Measurements from ENCODE around the gene PPP4C.

The PPP4C gene

DNA sequence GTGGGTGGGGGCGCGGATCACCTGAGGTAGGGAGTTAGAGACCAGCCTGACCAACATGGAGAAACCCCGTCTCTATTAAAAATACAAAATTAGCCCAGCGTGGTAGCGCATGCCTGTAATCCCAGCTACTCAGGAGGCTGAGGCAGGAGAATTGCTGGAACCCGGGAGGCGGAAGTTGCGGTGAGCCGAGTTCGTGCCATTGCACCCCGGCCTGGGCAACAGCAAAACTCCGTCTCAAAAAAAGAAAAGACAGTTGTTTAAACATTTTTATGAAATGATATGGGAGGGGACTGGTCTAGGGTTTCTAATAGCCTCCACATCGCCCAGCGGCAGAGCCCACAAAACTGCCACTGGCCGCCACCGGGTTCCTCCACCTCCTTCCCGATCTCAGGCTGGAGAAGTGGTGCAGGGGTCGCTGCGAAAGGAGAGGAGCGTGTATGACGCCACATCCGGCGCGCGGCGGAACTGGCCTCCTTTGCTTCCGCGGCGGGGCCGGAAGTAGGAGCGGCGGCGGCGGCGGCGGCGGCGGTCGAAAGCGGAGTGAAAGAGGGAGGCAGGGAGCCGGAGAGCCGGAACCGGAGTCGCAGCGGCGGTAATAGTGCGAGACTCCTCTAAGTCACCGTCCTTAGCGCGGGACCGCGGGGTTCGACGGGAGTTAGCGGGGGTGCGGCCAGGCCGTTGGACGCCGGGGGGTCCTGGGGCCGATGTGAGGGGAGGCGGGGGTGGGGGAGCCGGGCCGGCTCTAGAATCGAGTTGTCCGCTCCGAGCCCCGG is at the start of gene PPP4C:
PPP4C (plus strand) TSS at position 492 of the 773 bp plus-strand sequence. CDS start 384 bp downstream, outside the sequence.
- TF ChIP-seq, protein P1, sequence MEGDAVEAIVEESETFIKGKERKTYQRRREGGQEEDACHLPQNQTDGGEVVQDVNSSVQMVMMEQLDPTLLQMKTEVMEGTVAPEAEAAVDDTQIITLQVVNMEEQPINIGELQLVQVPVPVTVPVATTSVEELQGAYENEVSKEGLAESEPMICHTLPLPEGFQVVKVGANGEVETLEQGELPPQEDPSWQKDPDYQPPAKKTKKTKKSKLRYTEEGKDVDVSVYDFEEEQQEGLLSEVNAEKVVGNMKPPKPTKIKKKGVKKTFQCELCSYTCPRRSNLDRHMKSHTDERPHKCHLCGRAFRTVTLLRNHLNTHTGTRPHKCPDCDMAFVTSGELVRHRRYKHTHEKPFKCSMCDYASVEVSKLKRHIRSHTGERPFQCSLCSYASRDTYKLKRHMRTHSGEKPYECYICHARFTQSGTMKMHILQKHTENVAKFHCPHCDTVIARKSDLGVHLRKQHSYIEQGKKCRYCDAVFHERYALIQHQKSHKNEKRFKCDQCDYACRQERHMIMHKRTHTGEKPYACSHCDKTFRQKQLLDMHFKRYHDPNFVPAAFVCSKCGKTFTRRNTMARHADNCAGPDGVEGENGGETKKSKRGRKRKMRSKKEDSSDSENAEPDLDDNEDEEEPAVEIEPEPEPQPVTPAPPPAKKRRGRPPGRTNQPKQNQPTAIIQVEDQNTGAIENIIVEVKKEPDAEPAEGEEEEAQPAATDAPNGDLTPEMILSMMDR (IDR thresholded peaks at IDR 0.05; ENCODE audit: low read depth, low read length, missing control alignments) = no peak
- Histone ChIP-seq H3K27me3 (replicated peaks) (no peaks in the 10 kb centered on the region), H3K4me3 (ENCODE audit: low read depth, low read length) (peak within 1 kb of the TSS; percentile 96), H3K36me3 (replicated peaks) (peaks cover 57% of the 10 kb centered on the region), H3K27ac (peak within 1 kb of the TSS; percentile 84)
- in situ Hi-C loops (cut with HindIII; ENCODE audit: low pct_ligation_motif_present, low sequenced_read_pairs) = no loop called here
- DNase-seq = peak; percentile 81

- H3K27ac ChIP-seq = no peak overlapping the region
- DNase-seq = no peak
- TF ChIP-seq, protein P1 (IDR thresholded peaks at IDR 0.05; ENCODE audit: low read depth, low read length, missing control alignments) = no peak
- in situ Hi-C loops (cut with HindIII; ENCODE audit: low pct_ligation_motif_present, low sequenced_read_pairs) = no loop called here
- no peak overlapping the region for H3K4me3 ChIP-seq (ENCODE audit: low read depth, low read length)
- H3K27me3 ChIP-seq (replicated peaks) = peaks cover 40% of the 10 kb centered on the region
- H3K36me3 ChIP-seq (replicated peaks) = no peaks in the 10 kb centered on the region
Observed at GRCh38 chr16:30026449-30026848, 49.3 kb upstream of the PPP4C start.

- TF ChIP-seq, protein P1 (IDR thresholded peaks at IDR 0.05; ENCODE audit: low read depth, low read length, missing control alignments) = no peak
- H3K27me3 ChIP-seq (replicated peaks) = peaks cover 42% of the 10 kb centered on the region
- in situ Hi-C loops (cut with HindIII; ENCODE audit: low pct_ligation_motif_present, low sequenced_read_pairs) = no loop called here
Observed at GRCh38 chr16:30027588-30028437, 48.0 kb upstream of the PPP4C start.

DNA sequence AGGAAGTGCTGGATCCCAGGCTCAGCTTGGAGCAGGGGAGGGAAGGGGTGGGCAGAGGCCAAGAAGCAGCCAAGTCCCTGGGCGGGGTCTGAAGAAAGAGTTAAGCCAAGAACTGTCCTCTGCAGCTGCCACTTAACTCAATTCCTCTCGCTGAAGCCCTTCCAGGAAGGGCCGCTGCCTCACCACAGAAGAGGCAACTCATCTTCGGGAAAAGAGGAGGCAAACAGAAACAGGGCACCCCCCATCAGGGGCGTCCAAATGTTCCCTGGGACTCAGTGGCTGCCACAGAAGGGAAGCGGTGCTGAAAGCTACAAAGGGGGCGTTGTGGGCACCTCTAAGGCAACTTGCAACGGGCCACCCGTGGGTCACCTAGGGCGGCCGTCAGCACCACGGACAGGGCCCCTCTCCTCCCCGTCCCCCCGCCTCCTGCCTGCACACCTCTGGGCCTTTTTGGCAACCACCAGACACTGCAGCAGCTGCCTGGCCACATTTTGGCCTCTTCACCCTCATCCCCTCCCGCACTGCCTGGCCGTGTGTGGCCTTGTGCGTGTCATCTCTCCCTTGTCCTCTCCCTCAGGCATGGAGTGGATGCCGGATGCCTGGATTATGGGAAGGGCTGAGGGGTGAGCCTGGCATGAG is 47.2 kb upstream of the PPP4C start:
- DNase-seq = no peak
- no peak overlapping the region for H3K4me3 ChIP-seq (ENCODE audit: low read depth, low read length)
- H3K27me3 ChIP-seq (replicated peaks) = peaks cover 41% of the 10 kb centered on the region
- H3K36me3 ChIP-seq (replicated peaks) = no peaks in the 10 kb centered on the region
- TF ChIP-seq, protein P1 (IDR thresholded peaks at IDR 0.05; ENCODE audit: low read depth, low read length, missing control alignments) = no peak
- no peak overlapping the region for H3K27ac ChIP-seq
- in situ Hi-C loops (cut with HindIII; ENCODE audit: low pct_ligation_motif_present, low sequenced_read_pairs) = no loop called here

More at GRCh38 chr16:30027588-30028437, 48.0 kb upstream of the PPP4C start:
- no peaks in the 10 kb centered on the region for H3K36me3 ChIP-seq (replicated peaks)
- no peak for DNase-seq
- H3K4me3 ChIP-seq (ENCODE audit: low read depth, low read length) = no peak overlapping the region
- no peak overlapping the region for H3K27ac ChIP-seq

DNA sequence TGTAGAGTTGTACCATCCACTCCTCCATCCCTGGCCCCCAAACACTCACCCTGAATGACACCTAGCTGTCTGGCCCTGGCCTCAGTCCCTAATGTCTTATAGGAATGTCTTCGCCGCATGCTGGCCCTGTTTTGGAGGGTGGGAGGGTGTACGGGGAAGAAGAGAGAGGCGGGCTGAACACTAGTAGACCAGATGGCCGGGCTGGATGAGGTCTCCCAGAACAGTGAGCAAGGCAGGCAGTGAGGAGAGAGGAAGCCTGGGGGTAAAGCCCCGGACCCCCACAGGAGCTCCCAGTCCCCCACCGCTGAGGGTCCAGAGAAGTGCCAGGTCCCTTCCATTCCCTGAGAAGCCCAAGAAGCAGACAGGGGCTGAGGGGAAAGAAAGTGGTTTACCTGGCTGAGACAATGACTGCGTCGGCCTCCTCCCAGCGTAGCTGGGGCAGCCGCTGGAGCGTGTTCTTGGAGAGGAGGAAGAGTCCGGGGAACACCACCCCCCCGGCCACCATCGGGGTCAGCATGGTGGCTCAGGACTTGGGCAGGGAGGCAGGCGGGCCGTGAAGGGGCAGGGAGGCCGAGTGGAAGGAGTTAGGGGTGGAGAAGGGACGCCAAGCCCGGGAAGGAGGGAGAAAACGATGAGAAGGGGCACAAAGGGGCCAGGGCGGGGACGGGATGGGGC is 45.6 kb upstream of the PPP4C start:
- DNase-seq = no peak
- Histone ChIP-seq H3K36me3 (replicated peaks) (no peaks in the 10 kb centered on the region), H3K4me3 (ENCODE audit: low read depth, low read length) (no peak overlapping the region), H3K27ac (no peak overlapping the region), H3K27me3 (replicated peaks) (peaks cover 41% of the 10 kb centered on the region)
- in situ Hi-C loops (cut with HindIII; ENCODE audit: low pct_ligation_motif_present, low sequenced_read_pairs) = no loop called here
- TF ChIP-seq, protein P1 (IDR thresholded peaks at IDR 0.05; ENCODE audit: low read depth, low read length, missing control alignments) = no peak

Measured in brain microvascular endothelial cell (primary cell).